Hair follicular keratinocyte (primary cell): Measurements from ENCODE around the gene COA5. TPM values are rescaled to one million over a fixed set of nuclear protein-coding genes. Genes with fewer than 3 reads are reported as not detected.

Source experiments
- total RNA-seq: library from RNA; depleted of rRNA; stranded (reverse); fragments of >200 nt; gene quantifications from 2 replicates; pipeline ENCODE4 v1.2.3, GENCODE V29; 2015

Gene COA5, protein sequence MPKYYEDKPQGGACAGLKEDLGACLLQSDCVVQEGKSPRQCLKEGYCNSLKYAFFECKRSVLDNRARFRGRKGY
- total RNA-seq = 16.6 and 17.2 TPM in 2 replicates

DNA sequence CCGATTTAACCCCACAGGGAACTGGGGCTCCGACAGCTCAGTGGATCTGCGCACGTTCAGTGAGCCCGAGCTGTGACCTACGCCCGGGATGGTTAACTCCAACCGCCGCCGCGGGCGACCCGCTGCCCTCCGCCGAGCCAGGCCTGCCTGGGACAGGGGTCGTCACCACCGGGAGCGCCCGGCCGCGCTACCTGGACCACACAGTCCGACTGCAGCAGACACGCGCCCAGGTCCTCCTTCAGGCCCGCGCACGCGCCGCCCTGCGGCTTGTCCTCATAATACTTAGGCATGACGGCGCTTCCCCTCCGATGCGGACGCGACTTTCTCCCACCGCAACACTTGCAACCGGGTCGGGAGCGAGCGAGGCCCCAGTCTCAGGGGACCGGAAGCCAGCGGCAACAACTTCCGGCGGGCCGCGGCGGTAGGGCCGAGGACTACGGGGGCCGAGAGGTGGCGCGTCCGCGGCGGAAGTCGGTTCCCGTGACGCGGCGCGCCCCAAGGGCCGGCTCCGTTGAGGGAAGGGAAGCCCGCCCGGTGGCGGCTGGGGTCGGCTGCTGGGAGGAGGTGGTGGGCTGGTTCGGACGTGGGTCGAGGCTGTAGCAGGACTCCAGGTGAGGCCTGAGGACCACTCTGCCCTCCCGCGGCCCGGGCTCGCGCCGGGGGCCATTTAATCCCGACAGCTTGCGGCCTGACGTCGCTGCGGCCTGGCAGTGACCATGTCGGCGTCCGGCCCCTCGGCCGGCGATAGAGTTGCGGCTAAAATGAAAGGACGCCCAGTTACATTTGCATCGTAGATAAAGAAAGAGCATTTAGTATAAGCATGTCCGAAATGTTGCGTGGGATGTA is at the start of gene COA5, which contains the start of gene UNC50:
Gene COA5, minus strand, starts transcription at position 397 of the 846 bp plus-strand sequence. Its CDS starts 107 bp downstream, at position 290.
Gene UNC50, plus strand, starts transcription at position 474 of the 846 bp plus-strand sequence. CDS start 1,171 bp downstream, outside the sequence.

Other genes starting within 250 kb of the COA5 start
- gene INPP4A, start 163.7 kb downstream of the COA5 start, total RNA-seq = 10.1 and 13.2 TPM in 2 replicates
- gene UNC50, start 77 bp upstream of the COA5 start, total RNA-seq = 47.1 and 49.7 TPM in 2 replicates
- 0.16 and 0.53 TPM in 2 replicates for gene MGAT4A, start 122.6 kb upstream of the COA5 start, total RNA-seq